ENCODE results near the gene ADD3. TPM values are rescaled to one million over a fixed set of nuclear protein-coding genes. Genes with fewer than 3 reads are reported as not detected.
A peak's percentile ranks its signal among the peaks of the same experiment; 100 is the strongest.

The ADD3 gene
- total RNA-seq, 1 donor = 1,018 TPM

- no peak for TF ChIP-seq CTCF (IDR thresholded peaks at IDR 0.05; ENCODE audit: extremely low read depth, low read depth, low read length)
- no peak overlapping the region for H3K4me2 ChIP-seq (ENCODE audit: insufficient read depth, low read length)
- no peak overlapping the region for H3K27ac ChIP-seq (ENCODE audit: low read depth, low read length)
- H3K4me3 ChIP-seq (ENCODE audit: insufficient read depth, low read length) = no peak overlapping the region
- H2AFZ ChIP-seq (ENCODE audit: low read length) = no peak overlapping the region
- H3K9me3 ChIP-seq (ENCODE audit: low read depth, low read length) = no peaks in the 10 kb centered on the region
- H3K79me2 ChIP-seq (ENCODE audit: insufficient read depth, low read length) = peaks cover 87% of the 10 kb centered on the region
- peaks cover 4% of the 10 kb centered on the region for H3K36me3 ChIP-seq (ENCODE audit: insufficient read depth, low read length)
- no peak for DNase-seq (ENCODE audit: insufficient read length, low spot score, missing footprints)
- H4K20me1 ChIP-seq (ENCODE audit: insufficient read depth, low read length) = peaks cover 10% of the 10 kb centered on the region
- peaks cover 12% of the 10 kb centered on the region for H3K4me1 ChIP-seq (ENCODE audit: insufficient read depth, low read length)
- no peaks in the 10 kb centered on the region for H3K27me3 ChIP-seq (ENCODE audit: insufficient read depth, low read length)
Measured at GRCh38 chr10:110051487-110051886, 43.7 kb downstream of the ADD3 start.

GRCh38 chr10:110052916-110053315 lies 45.1 kb downstream of the ADD3 start:
- H3K9me3 ChIP-seq (ENCODE audit: low read depth, low read length) = no peaks in the 10 kb centered on the region
- peak; percentile 22 for DNase-seq (ENCODE audit: insufficient read length, low spot score, missing footprints)
- H3K79me2 ChIP-seq (ENCODE audit: insufficient read depth, low read length) = peaks cover 86% of the 10 kb centered on the region
- no peaks in the 10 kb centered on the region for H3K27me3 ChIP-seq (ENCODE audit: insufficient read depth, low read length)
- no peak overlapping the region for H2AFZ ChIP-seq (ENCODE audit: low read length)
- H3K36me3 ChIP-seq (ENCODE audit: insufficient read depth, low read length) = no peaks in the 10 kb centered on the region
- H3K4me2 ChIP-seq (ENCODE audit: insufficient read depth, low read length) = no peak overlapping the region
- TF ChIP-seq CTCF (IDR thresholded peaks at IDR 0.05; ENCODE audit: extremely low read depth, low read depth, low read length) = no peak
- peaks cover 25% of the 10 kb centered on the region for H3K4me1 ChIP-seq (ENCODE audit: insufficient read depth, low read length)
- no peak overlapping the region for H3K27ac ChIP-seq (ENCODE audit: low read depth, low read length)
- no peak overlapping the region for H3K4me3 ChIP-seq (ENCODE audit: insufficient read depth, low read length)
- peaks cover 9% of the 10 kb centered on the region for H4K20me1 ChIP-seq (ENCODE audit: insufficient read depth, low read length)

GRCh38 chr10:110056822-110057221 lies 49.0 kb downstream of the ADD3 start:
- H3K36me3 ChIP-seq (ENCODE audit: insufficient read depth, low read length) = no peaks in the 10 kb centered on the region
- DNase-seq (ENCODE audit: insufficient read length, low spot score, missing footprints) = peak; percentile 68
- H4K20me1 ChIP-seq (ENCODE audit: insufficient read depth, low read length) = peaks cover 22% of the 10 kb centered on the region
- no peak for TF ChIP-seq CTCF (IDR thresholded peaks at IDR 0.05; ENCODE audit: extremely low read depth, low read depth, low read length)
- peak overlapping the region; percentile 15 for H3K4me3 ChIP-seq (ENCODE audit: insufficient read depth, low read length)
- H3K79me2 ChIP-seq (ENCODE audit: insufficient read depth, low read length) = peaks cover 90% of the 10 kb centered on the region
- H3K4me1 ChIP-seq (ENCODE audit: insufficient read depth, low read length) = peaks cover 25% of the 10 kb centered on the region
- no peaks in the 10 kb centered on the region for H3K27me3 ChIP-seq (ENCODE audit: insufficient read depth, low read length)
- H3K27ac ChIP-seq (ENCODE audit: low read depth, low read length) = peak overlapping the region; percentile 51
- H3K9me3 ChIP-seq (ENCODE audit: low read depth, low read length) = no peaks in the 10 kb centered on the region
- H2AFZ ChIP-seq (ENCODE audit: low read length) = no peak overlapping the region
- peak overlapping the region; percentile 61 for H3K4me2 ChIP-seq (ENCODE audit: insufficient read depth, low read length)

- peak overlapping the region; percentile 51 for H3K27ac ChIP-seq (ENCODE audit: low read depth, low read length)
- no peak for DNase-seq (ENCODE audit: insufficient read length, low spot score, missing footprints)
- H4K20me1 ChIP-seq (ENCODE audit: insufficient read depth, low read length) = peaks cover 18% of the 10 kb centered on the region
- H3K4me2 ChIP-seq (ENCODE audit: insufficient read depth, low read length) = peak overlapping the region; percentile 61
- H3K36me3 ChIP-seq (ENCODE audit: insufficient read depth, low read length) = no peaks in the 10 kb centered on the region
- H3K4me1 ChIP-seq (ENCODE audit: insufficient read depth, low read length) = peaks cover 21% of the 10 kb centered on the region
- peaks cover 88% of the 10 kb centered on the region for H3K79me2 ChIP-seq (ENCODE audit: insufficient read depth, low read length)
- H3K27me3 ChIP-seq (ENCODE audit: insufficient read depth, low read length) = no peaks in the 10 kb centered on the region
- no peak for TF ChIP-seq CTCF (IDR thresholded peaks at IDR 0.05; ENCODE audit: extremely low read depth, low read depth, low read length)
- no peaks in the 10 kb centered on the region for H3K9me3 ChIP-seq (ENCODE audit: low read depth, low read length)
- no peak overlapping the region for H3K4me3 ChIP-seq (ENCODE audit: insufficient read depth, low read length)
- H2AFZ ChIP-seq (ENCODE audit: low read length) = no peak overlapping the region
Measured at GRCh38 chr10:110057456-110057855, 49.7 kb downstream of the ADD3 start.
